ENCODE results near the gene MATN1.

The MATN1 gene

GRCh38 chr1:30675289-30675688 is 48.1 kb downstream of the MATN1 start:
- WGBS (ENCODE audit: extremely low coverage, insufficient coverage, insufficient read length), result no CpG with 5 or more reads among the region's 2 CpGs

GRCh38 chr1:30673395-30673794 is 50.0 kb downstream of the MATN1 start:
- Histone ChIP-seq H2AFZ (ENCODE audit: insufficient read depth, low read length, poor library complexity) (no peak overlapping the region), H3K4ac (ENCODE audit: low read depth, low read length) (no peak overlapping the region), H3K18ac (ENCODE audit: low read length) (no peak overlapping the region), H3K9ac (ENCODE audit: low read length) (no peak overlapping the region), H4K91ac (ENCODE audit: low read depth, low read length) (no peak overlapping the region), H3K23ac (ENCODE audit: low read length) (no peak overlapping the region), H2BK12ac (ENCODE audit: low read length) (no peak overlapping the region), H3K27ac (ENCODE audit: low read depth, low read length) (no peak overlapping the region), H3K27me3 (ENCODE audit: insufficient read depth, low read length) (no peaks in the 10 kb centered on the region), H3K79me1 (ENCODE audit: low read length) (no peaks in the 10 kb centered on the region), H3K14ac (ENCODE audit: low read length) (no peak overlapping the region), H2BK5ac (ENCODE audit: low read depth, low read length, poor library complexity) (no peak overlapping the region), H3K9me3 (ENCODE audit: insufficient read depth, low read depth, low read length) (peaks cover 3% of the 10 kb centered on the region), H2AK5ac (ENCODE audit: low read length) (no peak overlapping the region), H4K8ac (ENCODE audit: low read depth, low read length) (no peak overlapping the region), H3K4me1 (ENCODE audit: control insufficient read depth in 1 of 2, insufficient read depth in 2 of 2, low read length in 2 of 2) (no peaks in the 10 kb centered on the region), H2BK120ac (ENCODE audit: insufficient read depth, low read length, poor library complexity) (no peak overlapping the region), H3K36me3 (ENCODE audit: control insufficient read depth in 1 of 2, insufficient read depth in 2 of 2, low read length in 2 of 2) (no peaks in the 10 kb centered on the region), H3K4me3 (ENCODE audit: low read depth, low read length) (no peak overlapping the region), H3K79me2 (ENCODE audit: control insufficient read depth, insufficient read depth, low read length, poor library complexity) (no peaks in the 10 kb centered on the region), H3K4me2 (ENCODE audit: low read length) (no peak overlapping the region), H4K12ac (ENCODE audit: low read depth, low read length) (no peak overlapping the region)
- no CpG with 5 or more reads among the region's 3 CpGs for WGBS (ENCODE audit: extremely low coverage, insufficient coverage, insufficient read length)
- DNase-seq, result no peak

More at GRCh38 chr1:30675289-30675688, 48.1 kb downstream of the MATN1 start:
- no peaks in the 10 kb centered on the region for H3K79me2 ChIP-seq (ENCODE audit: control insufficient read depth, insufficient read depth, low read length, poor library complexity)
- H2BK5ac ChIP-seq (ENCODE audit: low read depth, low read length, poor library complexity), result no peak overlapping the region
- H3K4me1 ChIP-seq (ENCODE audit: control insufficient read depth in 1 of 2, insufficient read depth in 2 of 2, low read length in 2 of 2), result no peaks in the 10 kb centered on the region
- no peak for DNase-seq
- no peak overlapping the region for H3K27ac ChIP-seq (ENCODE audit: low read depth, low read length)
- no peaks in the 10 kb centered on the region for H3K36me3 ChIP-seq (ENCODE audit: control insufficient read depth in 1 of 2, insufficient read depth in 2 of 2, low read length in 2 of 2)
- H3K9me3 ChIP-seq (ENCODE audit: insufficient read depth, low read depth, low read length), result peaks cover 17% of the 10 kb centered on the region
- no peak overlapping the region for H2BK120ac ChIP-seq (ENCODE audit: insufficient read depth, low read length, poor library complexity)
- H3K23ac ChIP-seq (ENCODE audit: low read length), result no peak overlapping the region
- no peak overlapping the region for H3K14ac ChIP-seq (ENCODE audit: low read length)
- H2AFZ ChIP-seq (ENCODE audit: insufficient read depth, low read length, poor library complexity), result no peak overlapping the region
- H3K27me3 ChIP-seq (ENCODE audit: insufficient read depth, low read length), result no peaks in the 10 kb centered on the region
- H2BK12ac ChIP-seq (ENCODE audit: low read length), result no peak overlapping the region
- H3K18ac ChIP-seq (ENCODE audit: low read length), result no peak overlapping the region
- no peak overlapping the region for H3K4ac ChIP-seq (ENCODE audit: low read depth, low read length)
- H2AK5ac ChIP-seq (ENCODE audit: low read length), result no peak overlapping the region
- H3K9ac ChIP-seq (ENCODE audit: low read length), result no peak overlapping the region
- no peak overlapping the region for H3K4me2 ChIP-seq (ENCODE audit: low read length)
- H3K79me1 ChIP-seq (ENCODE audit: low read length), result no peaks in the 10 kb centered on the region
- H3K4me3 ChIP-seq (ENCODE audit: low read depth, low read length), result no peak overlapping the region
- no peak overlapping the region for H4K91ac ChIP-seq (ENCODE audit: low read depth, low read length)
- H4K8ac ChIP-seq (ENCODE audit: low read depth, low read length), result no peak overlapping the region
- H4K12ac ChIP-seq (ENCODE audit: low read depth, low read length), result no peak overlapping the region

- Histone ChIP-seq H2BK5ac (ENCODE audit: low read depth, low read length, poor library complexity) (no peak overlapping the region), H3K18ac (ENCODE audit: low read length) (no peak overlapping the region), H3K4me1 (ENCODE audit: control insufficient read depth in 1 of 2, insufficient read depth in 2 of 2, low read length in 2 of 2) (no peaks in the 10 kb centered on the region), H3K9ac (ENCODE audit: low read length) (no peak overlapping the region), H2BK12ac (ENCODE audit: low read length) (no peak overlapping the region), H3K4ac (ENCODE audit: low read depth, low read length) (no peak overlapping the region), H2AFZ (ENCODE audit: insufficient read depth, low read length, poor library complexity) (no peak overlapping the region), H3K79me1 (ENCODE audit: low read length) (no peaks in the 10 kb centered on the region), H3K27ac (ENCODE audit: low read depth, low read length) (no peak overlapping the region), H2AK5ac (ENCODE audit: low read length) (no peak overlapping the region), H3K79me2 (ENCODE audit: control insufficient read depth, insufficient read depth, low read length, poor library complexity) (no peaks in the 10 kb centered on the region), H3K4me3 (ENCODE audit: low read depth, low read length) (no peak overlapping the region), H3K23ac (ENCODE audit: low read length) (no peak overlapping the region), H3K9me3 (ENCODE audit: insufficient read depth, low read depth, low read length) (no peaks in the 10 kb centered on the region), H3K4me2 (ENCODE audit: low read length) (no peak overlapping the region), H3K36me3 (ENCODE audit: control insufficient read depth in 1 of 2, insufficient read depth in 2 of 2, low read length in 2 of 2) (no peaks in the 10 kb centered on the region), H3K27me3 (ENCODE audit: insufficient read depth, low read length) (no peaks in the 10 kb centered on the region), H4K91ac (ENCODE audit: low read depth, low read length) (no peak overlapping the region), H4K8ac (ENCODE audit: low read depth, low read length) (no peak overlapping the region), H2BK120ac (ENCODE audit: insufficient read depth, low read length, poor library complexity) (no peak overlapping the region), H3K14ac (ENCODE audit: low read length) (no peak overlapping the region), H4K12ac (ENCODE audit: low read depth, low read length) (no peak overlapping the region)
- WGBS (ENCODE audit: extremely low coverage, insufficient coverage, insufficient read length), result no CpG with 5 or more reads among the region's 1 CpG
- no peak for DNase-seq
Observed at GRCh38 chr1:30672661-30673060, 50.7 kb downstream of the MATN1 start.

GRCh38 chr1:30670240-30671060 is 52.9 kb downstream of the MATN1 start:
- Histone ChIP-seq H4K8ac (ENCODE audit: low read depth, low read length) (no peak overlapping the region), H3K36me3 (ENCODE audit: control insufficient read depth in 1 of 2, insufficient read depth in 2 of 2, low read length in 2 of 2) (no peaks in the 10 kb centered on the region), H3K27ac (ENCODE audit: low read depth, low read length) (no peak overlapping the region), H2AK5ac (ENCODE audit: low read length) (no peak overlapping the region), H2BK120ac (ENCODE audit: insufficient read depth, low read length, poor library complexity) (no peak overlapping the region), H2AFZ (ENCODE audit: insufficient read depth, low read length, poor library complexity) (no peak overlapping the region), H3K4ac (ENCODE audit: low read depth, low read length) (no peak overlapping the region), H4K91ac (ENCODE audit: low read depth, low read length) (no peak overlapping the region), H2BK12ac (ENCODE audit: low read length) (no peak overlapping the region), H3K9ac (ENCODE audit: low read length) (no peak overlapping the region), H2BK5ac (ENCODE audit: low read depth, low read length, poor library complexity) (no peak overlapping the region), H3K79me1 (ENCODE audit: low read length) (no peaks in the 10 kb centered on the region), H3K4me3 (ENCODE audit: low read depth, low read length) (no peak overlapping the region), H3K27me3 (ENCODE audit: insufficient read depth, low read length) (no peaks in the 10 kb centered on the region), H3K9me3 (ENCODE audit: insufficient read depth, low read depth, low read length) (peaks cover 2% of the 10 kb centered on the region), H3K23ac (ENCODE audit: low read length) (no peak overlapping the region), H4K12ac (ENCODE audit: low read depth, low read length) (no peak overlapping the region), H3K4me2 (ENCODE audit: low read length) (no peak overlapping the region), H3K4me1 (ENCODE audit: control insufficient read depth in 1 of 2, insufficient read depth in 2 of 2, low read length in 2 of 2) (no peaks in the 10 kb centered on the region), H3K18ac (ENCODE audit: low read length) (no peak overlapping the region), H3K14ac (ENCODE audit: low read length) (no peak overlapping the region), H3K79me2 (ENCODE audit: control insufficient read depth, insufficient read depth, low read length, poor library complexity) (no peaks in the 10 kb centered on the region)
- DNase-seq, result no peak
- WGBS (ENCODE audit: extremely low coverage, insufficient coverage, insufficient read length), result no CpG with 5 or more reads among the region's 9 CpGs

Measured in trophoblast cell (in vitro differentiated cells and primary cell).